Raji (cell line): ENCODE data around the gene FOXF1.

Source experiments
- POLR2A ChIP-seq: IDR thresholded peaks from 2 replicates; pipeline ENCODE4 v1.6.1; 2011; ENCODE audit warnings: low read depth, low read length, control low read depth; ENCODE audit not compliant: insufficient read depth

FOXF1 gene

DNA sequence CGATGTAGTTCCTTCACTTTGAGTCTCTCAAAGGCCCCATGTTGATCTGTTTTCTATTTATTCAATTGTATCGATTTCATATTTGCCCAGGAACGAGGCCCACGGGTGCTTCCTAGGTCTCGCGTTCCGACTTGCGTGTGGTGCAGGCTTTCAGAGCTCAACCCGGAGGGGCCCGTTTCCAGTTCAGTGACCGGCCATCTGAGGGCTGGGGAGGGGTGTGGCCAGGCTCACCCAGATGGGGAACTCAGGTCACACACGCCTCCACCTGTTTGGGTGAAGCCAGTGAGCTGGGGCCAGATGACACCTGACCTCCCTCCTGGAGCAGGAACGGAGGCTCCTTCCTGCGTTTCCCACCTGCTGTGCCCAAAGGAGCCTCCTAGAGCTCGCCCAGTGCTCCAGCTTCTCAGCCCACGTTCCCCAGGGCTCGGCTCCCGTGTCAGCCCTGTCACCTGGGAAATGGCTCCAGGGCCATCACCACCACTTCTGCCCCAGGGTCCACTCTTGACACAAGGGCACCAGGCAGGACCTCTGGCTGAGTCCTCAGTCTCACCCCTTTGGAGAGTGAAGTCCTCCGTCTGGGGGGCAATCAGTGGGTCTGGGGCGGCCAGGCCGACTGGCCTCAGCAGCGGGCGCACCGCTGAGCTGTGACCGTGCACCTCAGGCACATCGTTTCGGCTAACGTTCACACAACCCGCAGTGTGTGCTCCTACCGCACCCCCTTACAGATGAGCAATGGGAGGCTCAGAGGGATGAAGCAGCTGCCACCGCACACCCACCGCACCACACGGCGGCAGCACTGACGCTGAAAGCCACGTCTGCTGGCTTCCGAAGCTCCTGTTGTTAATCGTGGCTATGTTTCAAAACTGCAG is 18.0 kb downstream of the FOXF1 start:
- no peak for TF ChIP-seq POLR2A

DNA sequence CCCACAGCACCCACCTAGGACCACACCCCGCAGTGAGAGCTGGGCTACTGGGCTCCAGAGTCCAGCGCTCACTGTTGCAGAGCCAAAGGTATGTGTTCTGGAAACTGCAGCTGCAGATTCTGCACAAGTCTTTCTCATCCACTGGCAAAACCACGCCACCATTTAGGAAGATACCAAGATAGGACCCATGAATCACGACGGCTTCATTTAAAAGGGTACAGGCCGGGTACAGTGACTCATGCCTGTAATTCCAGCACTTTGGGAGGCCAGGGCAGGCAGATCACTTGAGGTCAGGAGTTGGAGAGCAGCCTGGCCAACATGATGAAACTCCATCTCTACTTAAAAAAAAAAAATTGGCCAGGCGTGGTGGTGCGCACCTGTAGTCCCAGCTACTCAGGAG is 18.8 kb downstream of the FOXF1 start:
- TF ChIP-seq POLR2A, result no peak

DNA sequence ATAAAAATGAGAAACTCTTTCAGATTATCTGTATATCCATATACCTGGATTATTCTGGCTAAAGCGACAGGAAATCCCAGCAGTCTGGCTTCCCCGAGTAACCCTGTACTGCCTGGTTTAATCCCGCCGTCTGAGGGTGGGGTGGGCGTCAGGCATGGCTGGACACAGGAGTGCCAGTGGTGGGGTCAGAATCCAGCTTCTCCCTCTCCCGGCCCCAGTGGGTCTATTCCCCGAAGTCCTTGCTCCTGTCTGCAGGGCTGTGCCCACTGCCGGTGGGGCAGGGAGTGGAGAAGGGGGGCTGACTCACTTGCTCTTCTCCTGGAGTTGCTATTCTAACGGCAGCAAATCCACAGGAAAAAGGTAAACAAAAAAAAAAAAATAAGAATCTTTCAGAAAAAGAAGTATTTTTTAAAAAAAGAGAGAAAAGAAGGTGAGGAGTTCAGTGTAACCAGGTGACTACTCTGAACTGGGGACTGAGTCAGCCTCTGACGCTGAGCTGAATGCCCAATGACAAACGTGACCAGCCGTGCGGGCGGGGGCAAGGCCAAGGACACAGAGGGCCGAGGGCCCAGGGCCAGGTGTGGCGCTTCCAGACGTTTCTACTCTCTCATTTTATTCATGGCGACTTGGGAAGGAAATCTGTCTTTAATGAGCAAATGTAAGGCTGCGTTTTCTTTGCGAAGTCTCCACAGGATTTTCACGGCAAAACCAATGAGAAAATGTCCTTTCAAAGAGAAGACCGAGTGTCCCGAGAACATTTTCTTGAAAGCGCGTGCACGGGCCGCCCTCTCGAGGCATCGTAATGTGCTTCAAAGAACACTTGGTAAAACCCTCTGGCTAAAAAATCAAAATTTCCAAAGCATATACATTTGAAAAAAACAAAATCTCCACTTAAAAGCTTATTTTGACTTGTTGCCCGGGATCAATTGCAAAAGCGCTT is 20.2 kb downstream of the FOXF1 start:
- no peak for TF ChIP-seq POLR2A

- TF ChIP-seq POLR2A, result no peak
Observed at GRCh38 chr16:86531191-86531545, 20.8 kb downstream of the FOXF1 start.

- TF ChIP-seq POLR2A, result no peak
Observed at GRCh38 chr16:86531641-86532525, 21.6 kb downstream of the FOXF1 start.

- no peak for TF ChIP-seq POLR2A
Observed at GRCh38 chr16:86532526-86532815, 22.1 kb downstream of the FOXF1 start.

DNA sequence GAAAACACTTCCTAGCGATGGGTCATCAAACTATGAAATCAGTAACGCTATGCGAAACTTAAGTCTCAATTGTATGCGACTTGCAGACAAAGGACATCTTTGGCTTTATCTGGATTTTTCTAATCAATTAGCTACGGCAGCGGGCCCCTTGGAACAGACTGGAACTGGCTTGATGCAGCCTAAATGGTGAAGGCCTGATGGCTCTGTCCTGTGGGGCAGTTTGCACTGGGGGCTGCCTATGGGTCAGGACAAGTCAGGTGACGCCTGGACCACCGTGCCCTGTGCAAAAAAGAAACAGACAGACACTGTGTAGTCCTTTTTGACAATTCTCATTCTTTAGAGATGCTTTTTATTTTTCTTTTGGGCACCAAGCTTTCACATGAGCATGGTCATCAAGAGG is 22.7 kb downstream of the FOXF1 start:
- no peak for TF ChIP-seq POLR2A

DNA sequence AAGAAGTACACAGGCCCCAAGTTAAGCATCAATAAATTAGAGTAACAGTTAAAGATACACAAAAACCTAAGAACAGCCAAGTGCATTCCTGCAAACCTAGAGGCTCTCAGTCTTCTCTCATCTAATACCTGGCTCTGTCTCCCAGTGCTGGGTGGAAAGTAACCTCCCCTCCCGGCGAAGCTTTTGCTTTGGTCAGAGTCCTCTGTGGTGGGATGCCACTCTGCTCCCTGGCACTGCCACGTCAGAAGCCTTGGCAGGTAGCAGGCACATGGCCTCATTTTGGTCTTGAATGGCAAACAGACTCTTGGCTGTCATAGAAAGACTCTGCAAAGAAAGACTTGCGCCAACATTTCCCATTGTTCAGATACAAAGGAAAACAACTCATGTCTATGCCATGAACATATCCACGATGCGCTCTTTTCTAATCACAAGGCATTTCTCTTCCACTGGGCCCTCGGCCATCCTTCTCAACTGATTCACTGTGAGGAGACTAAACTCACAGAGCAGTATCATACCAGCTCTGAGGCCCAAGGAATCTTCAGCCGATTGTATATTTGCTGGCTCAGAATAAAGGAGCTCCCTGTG is 23.5 kb downstream of the FOXF1 start:
- no peak for TF ChIP-seq POLR2A

DNA sequence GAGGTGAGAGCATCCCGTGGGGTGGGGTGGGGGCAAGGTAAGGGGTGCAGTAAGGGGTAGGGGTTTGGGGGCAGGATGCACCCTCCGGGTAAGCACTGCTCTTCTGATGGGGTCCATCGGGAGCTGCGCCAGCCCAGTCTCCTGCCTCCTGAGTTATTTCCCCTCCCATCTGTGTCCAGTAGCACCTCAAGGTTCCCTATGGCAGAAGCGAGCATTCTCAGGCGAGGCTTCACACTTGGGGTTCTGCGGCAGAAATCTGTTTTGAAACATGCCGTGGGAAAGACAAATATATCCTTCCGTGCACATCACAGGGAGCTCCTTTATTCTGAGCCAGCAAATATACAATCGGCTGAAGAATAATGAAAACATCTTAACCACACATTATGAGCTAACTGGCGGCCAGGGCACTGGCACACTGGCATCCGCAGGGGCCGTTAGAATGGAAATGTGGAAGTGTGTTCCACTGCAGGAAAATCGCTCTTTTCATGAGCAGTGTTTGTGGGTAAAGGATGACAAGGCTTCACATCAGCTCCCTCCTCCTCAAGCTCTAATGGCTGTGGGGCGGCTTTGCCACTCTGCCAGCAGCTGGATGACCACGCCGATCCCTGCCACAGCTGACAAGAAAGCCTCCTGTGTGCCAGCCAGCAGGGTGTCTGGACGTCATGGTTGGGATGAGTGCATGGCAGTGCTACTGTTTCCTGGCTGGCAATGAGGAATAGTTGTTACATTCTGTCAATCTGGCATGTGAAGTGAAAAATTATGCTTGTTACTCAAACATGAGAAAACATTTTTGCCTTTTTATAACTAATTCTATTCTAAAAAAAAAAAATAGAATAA is 24.7 kb downstream of the FOXF1 start:
- TF ChIP-seq POLR2A, result no peak

DNA sequence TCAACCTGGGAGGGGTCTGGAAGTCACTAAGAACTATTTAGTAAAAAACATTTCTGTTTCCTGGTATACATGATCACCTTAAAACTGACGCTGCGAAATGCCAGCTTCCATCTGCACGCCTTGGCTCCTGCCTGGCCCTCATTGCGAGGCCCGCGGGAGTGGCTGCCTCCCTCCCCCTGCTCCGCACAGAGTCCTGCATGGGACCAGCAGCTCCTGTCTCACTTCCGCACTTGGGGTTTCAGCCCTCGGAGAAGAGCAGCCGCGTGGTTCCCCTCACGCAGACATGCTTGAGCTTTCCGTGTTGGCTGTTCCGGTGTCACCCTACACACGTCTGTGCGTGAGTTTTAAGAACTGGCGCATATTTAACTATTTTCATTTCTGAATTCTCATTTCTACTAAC is 26.3 kb downstream of the FOXF1 start:
- no peak for TF ChIP-seq POLR2A

- TF ChIP-seq POLR2A, result no peak
Observed at GRCh38 chr16:86537486-86537885, 27.2 kb downstream of the FOXF1 start.

- TF ChIP-seq POLR2A, result no peak
Observed at GRCh38 chr16:86538196-86538780, 28.0 kb downstream of the FOXF1 start.

DNA sequence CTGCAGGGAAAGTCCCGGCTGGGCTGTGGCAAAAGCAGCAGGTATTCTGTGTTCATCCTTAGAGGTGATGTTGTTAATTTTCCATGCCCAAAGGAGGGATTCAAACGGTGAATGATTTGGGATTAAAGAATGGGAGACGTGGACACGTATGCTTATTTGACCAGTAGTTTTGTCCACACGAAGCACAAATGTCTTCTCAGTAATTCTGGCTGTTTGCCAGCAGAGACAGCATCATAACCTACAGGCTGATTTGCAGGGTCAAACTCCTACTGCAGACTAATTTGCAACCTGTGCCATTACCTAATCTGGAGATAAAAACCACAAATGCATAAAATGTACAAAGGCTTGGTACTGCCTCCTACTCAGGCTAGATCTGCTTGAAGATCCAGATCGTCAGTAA is 30.6 kb downstream of the FOXF1 start:
- TF ChIP-seq POLR2A, result no peak

DNA sequence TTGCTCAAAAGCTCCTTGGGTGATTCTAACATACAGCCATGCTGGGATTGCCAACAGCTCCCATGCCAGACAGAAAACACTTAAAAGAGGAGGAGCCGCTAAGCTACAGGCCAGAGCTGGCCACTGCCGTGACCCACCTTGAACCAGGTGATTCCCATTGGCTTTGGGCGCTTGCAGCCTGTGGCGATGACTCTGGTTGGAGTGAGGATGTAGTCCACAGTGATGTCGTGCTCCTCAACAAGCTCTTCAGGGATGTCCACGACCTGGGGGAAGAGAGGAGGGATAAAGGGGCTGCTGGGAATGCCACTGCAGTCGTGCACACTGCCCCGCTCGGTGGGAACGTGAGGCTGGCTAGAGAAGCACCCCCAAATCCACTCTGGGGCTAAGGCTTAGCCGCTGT is 31.2 kb downstream of the FOXF1 start:
- TF ChIP-seq POLR2A, result no peak
